DMS53 (cell line): Measurements from ENCODE around the gene KCNG3.
"Not testable (repeated sequence)": the region's sequence is repeated elsewhere in the genome, so short reads cannot be mapped to it uniquely, and the experiment has no call there.

ENCODE experiments used
- DNase-seq: peaks from one replicate; lab custom pipeline; 2025; lab: John Stamatoyannopoulos, UW

The KCNG3 gene

GRCh38 chr2:42430188-42430587, 63.6 kb downstream of the KCNG3 start:
- no peak for DNase-seq

DNA sequence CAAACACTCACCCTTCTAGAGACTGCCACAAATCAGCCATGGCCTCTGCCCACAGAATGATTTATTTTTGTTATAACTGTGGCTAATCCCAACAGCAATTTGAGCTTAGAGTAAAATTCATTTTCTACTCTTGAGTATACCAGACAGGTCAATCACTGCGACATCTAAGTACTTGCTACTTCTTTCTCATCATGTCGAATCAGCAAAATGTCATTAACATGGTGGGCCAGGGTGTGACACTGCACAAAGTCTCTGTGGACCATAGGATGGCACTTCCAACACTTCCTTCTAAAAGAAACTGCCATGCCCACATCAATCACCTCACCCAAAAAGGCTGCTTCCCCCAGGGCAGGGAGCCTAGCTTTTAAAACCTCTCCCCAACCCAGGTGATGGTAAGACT, 64.4 kb downstream of the KCNG3 start:
- no peak for DNase-seq

- DNase-seq: no peak
Observed at GRCh38 chr2:42425697-42426096, 68.1 kb downstream of the KCNG3 start.

GRCh38 chr2:42424033-42424432, 69.7 kb downstream of the KCNG3 start:
- no peak for DNase-seq

GRCh38 chr2:42421601-42422239, 72.1 kb downstream of the KCNG3 start:
- no peak for DNase-seq

DNA sequence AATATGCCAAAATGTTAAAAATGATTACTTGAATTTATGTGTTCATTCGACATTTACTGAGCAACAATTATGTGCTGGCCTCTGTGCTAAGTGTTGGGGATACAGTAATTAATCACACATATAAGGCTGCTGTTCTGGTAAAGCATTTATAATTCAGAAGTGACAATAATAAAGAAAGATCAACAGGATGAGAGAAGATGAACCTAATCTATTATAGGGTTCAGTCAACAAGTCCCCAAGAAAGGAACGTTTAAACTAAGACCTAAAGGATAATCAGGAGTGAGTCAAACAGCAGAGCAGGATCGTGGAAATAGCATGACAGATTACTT, 72.7 kb downstream of the KCNG3 start:
- no peak for DNase-seq

DNA sequence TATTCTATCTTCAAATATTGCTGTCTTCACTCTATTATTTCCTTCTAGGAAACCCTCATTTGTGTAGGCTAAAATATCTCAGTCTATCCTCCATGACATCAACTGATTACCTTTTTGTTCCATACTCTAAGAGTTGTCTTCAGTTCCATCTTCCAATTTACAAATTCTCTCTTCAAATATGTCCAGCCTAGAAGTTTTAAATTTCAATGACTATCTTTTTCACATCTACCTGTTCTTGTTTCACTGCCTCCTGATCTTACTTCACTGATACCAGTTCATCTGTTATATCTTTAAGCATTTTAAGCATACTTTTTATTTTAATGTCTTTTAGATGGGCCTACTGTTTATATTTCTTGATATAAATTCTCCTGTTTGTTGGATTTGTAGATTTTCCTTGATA, 79.1 kb downstream of the KCNG3 start:
- no peak for DNase-seq

DNA sequence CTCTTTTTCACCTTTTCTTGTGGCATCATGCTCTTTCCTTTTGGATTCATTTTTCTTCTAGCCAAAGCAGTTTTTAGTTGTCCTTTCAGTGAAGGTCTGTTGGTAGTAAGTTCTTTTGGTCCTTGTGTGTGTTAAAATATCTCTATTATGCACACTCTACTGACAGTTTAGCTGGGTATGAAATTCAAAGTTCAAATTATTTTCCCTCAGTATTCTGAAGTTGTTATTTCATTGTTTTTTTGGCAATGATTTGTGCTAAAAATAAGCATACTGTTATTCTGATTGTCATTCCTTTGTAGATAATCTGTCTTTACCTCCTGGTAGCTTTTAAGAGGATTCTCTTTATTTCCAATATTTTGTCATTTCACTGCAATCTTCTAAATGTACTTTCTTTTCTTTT, 79.6 kb downstream of the KCNG3 start:
- DNase-seq: no peak

- no peak for DNase-seq
Observed at GRCh38 chr2:42410742-42411514, 82.9 kb downstream of the KCNG3 start.

GRCh38 chr2:42408009-42408408, 85.8 kb downstream of the KCNG3 start:
- no peak for DNase-seq

GRCh38 chr2:42407476-42407875, 86.3 kb downstream of the KCNG3 start:
- no peak for DNase-seq

DNA sequence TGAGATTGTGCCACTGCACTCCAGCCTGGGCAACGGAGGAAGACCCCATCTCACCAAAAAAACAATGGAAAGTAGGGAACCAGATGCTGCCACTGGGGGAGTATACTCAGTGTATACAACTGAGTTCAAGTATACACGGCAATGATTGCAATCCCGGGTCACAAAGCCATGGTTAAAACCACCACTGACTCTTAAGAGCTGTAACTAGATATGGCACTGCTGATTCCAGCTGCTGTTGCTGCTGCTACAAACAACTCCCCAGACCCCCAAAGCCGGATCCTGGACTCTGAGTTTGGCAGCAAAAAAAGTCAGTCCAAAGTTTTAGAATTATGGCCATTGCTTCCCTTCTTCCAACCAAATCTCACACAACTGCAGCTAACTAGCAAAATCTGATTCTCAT, 89.1 kb downstream of the KCNG3 start:
- DNase-seq: no peak

DNA sequence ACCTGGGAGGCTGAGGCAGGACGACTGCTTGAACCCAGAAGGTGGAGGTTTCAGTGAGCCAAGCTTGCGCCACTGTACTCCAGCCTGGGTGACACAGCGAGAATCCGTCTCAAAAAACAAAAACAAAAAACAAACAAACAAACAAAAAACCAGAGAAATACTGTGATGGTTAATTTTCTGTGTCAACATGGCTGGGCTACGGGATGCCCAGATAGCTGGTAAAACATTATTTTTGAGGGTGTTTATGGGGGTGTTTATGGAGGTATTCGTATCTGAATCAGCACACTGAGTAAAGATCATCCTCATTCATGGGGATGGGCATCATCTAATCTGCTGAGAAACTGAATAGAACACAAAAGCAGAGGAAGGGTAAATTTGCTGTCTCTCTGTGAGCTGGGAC, 92.0 kb downstream of the KCNG3 start:
- DNase-seq: no peak

GRCh38 chr2:42398052-42398451, 95.7 kb downstream of the KCNG3 start:
- not testable (repeated sequence) for DNase-seq

DNA sequence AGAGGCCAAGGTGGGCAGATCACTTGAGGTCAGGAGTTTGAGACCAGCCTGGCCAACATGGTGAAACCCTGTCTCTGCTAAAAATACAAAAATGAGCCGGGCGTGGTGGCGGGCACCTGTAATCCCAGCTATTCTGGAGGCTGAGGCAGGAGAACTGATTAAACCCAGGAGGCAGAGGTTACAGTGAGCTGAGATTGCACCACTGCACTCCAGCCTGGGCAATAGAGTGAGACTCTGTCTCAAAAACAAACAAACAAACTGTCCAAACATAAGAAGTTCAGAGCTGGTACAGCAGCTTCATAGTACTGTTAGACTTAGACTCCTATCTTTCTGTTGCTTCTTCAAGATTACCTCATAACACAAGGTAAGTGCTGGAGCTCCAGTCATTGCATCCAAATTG, 100.5 kb downstream of the KCNG3 start:
- DNase-seq: not testable (repeated sequence)

GRCh38 chr2:42392191-42392590, 101.6 kb downstream of the KCNG3 start:
- no peak for DNase-seq
